ENCODE measurements around the gene MICU1. TPM values are rescaled to one million over a fixed set of nuclear protein-coding genes. Genes with fewer than 3 reads are reported as not detected.

MICU1 gene
- total RNA-seq, 3 donors from 2014 or later, result 27.2 to 44.3 (median 33.9) TPM

DNA sequence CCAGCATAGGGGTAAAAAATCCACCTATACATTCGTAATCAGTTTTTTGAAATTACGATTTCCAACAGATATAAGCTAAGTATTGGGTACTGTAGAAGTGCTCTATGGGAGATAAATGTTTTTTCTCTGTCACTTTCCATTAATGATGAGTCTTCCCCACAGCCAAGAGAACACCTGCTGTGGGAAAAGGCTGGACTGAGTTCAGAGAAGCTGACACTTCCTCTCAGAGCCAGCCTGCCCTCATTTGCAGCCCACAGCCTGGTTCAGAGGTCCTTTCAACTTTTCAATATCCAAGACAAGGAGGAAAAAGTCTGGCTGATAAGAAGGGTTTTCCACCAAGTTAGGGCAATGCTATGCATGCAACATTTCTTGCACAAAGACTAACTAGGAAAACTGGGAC lies 206.6 kb downstream of the MICU1 start:
- H3K36me3 ChIP-seq, result no peaks in the 10 kb centered on the region
- intact Hi-C loops (cut with DNase I; ENCODE audit: low total_unique reads), result no loop called here
- H3K4me3 ChIP-seq, result no peak overlapping the region
- TF ChIP-seq POLR2A (IDR thresholded peaks at IDR 0.05) (no peak), POLR2AphosphoS5 (IDR thresholded peaks at IDR 0.05) (no peak)
- TF ChIP-seq, protein P1, sequence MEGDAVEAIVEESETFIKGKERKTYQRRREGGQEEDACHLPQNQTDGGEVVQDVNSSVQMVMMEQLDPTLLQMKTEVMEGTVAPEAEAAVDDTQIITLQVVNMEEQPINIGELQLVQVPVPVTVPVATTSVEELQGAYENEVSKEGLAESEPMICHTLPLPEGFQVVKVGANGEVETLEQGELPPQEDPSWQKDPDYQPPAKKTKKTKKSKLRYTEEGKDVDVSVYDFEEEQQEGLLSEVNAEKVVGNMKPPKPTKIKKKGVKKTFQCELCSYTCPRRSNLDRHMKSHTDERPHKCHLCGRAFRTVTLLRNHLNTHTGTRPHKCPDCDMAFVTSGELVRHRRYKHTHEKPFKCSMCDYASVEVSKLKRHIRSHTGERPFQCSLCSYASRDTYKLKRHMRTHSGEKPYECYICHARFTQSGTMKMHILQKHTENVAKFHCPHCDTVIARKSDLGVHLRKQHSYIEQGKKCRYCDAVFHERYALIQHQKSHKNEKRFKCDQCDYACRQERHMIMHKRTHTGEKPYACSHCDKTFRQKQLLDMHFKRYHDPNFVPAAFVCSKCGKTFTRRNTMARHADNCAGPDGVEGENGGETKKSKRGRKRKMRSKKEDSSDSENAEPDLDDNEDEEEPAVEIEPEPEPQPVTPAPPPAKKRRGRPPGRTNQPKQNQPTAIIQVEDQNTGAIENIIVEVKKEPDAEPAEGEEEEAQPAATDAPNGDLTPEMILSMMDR (IDR thresholded peaks at IDR 0.05), result no peak
- no peaks in the 10 kb centered on the region for H3K27me3 ChIP-seq
- no peak overlapping the region for H3K27ac ChIP-seq
- H3K4me1 ChIP-seq, result no peaks in the 10 kb centered on the region
- H3K9me3 ChIP-seq, result no peaks in the 10 kb centered on the region
- DNase-seq (ENCODE audit: low spot score in 2 of 2), result no peak

DNA sequence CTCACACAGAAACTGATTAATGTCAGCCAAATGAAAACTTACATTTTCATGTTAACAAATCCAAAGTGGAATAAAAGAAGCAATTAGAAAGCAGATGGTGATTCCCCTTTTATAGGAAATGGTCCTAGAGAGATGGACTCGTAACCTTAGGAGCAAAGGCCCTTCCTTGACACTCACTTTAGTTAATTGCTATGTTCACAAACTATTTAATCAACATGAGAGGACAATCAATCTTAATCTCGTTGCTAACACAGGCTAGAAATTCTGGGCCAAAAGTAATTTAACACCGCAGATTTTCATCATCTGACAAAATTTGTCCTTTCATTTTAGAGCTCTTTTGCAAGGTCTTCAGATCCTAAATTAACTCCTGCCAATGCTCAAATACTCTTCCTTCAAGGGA lies 207.2 kb downstream of the MICU1 start:
- no peak overlapping the region for H3K4me3 ChIP-seq
- H3K36me3 ChIP-seq, result no peaks in the 10 kb centered on the region
- no peaks in the 10 kb centered on the region for H3K4me1 ChIP-seq
- no peak for TF ChIP-seq POLR2AphosphoS5 (IDR thresholded peaks at IDR 0.05)
- no peak for TF ChIP-seq POLR2A (IDR thresholded peaks at IDR 0.05)
- TF ChIP-seq, protein P1 (IDR thresholded peaks at IDR 0.05), result no peak
- peaks cover 0 to 4% of the 10 kb centered on the region in 2 donors for H3K9me3 ChIP-seq
- DNase-seq (ENCODE audit: low spot score in 2 of 2), result no peak
- no peaks in the 10 kb centered on the region for H3K27me3 ChIP-seq
- intact Hi-C loops (cut with DNase I; ENCODE audit: low total_unique reads), result no loop called here
- H3K27ac ChIP-seq, result no peak overlapping the region

DNA sequence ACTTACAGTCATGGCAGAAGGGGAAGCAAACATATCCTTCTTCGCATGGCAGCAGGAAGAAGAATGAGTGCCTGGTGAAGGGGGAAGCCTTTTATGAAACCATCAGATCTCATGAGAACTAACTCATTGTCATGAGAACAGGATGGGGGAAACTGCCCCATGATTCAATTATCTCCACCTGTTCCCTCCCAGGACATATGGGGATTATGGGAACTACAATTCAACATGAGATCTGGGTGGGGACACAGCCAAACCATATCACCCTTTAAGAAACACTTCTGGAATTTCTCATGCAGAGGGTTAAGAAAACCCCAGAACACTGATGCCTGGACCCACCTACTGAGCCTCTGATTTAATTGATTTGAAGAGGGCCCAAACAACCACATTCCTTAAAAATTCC lies 207.9 kb downstream of the MICU1 start:
- H3K4me3 ChIP-seq, result no peak overlapping the region
- H3K9me3 ChIP-seq, result peaks cover 0 to 7% of the 10 kb centered on the region in 2 donors
- TF ChIP-seq POLR2AphosphoS5 (IDR thresholded peaks at IDR 0.05), result no peak
- TF ChIP-seq, protein P1 (IDR thresholded peaks at IDR 0.05), result no peak
- no peak for TF ChIP-seq POLR2A (IDR thresholded peaks at IDR 0.05)
- intact Hi-C loops (cut with DNase I; ENCODE audit: low total_unique reads), result no loop called here
- no peaks in the 10 kb centered on the region for H3K4me1 ChIP-seq
- DNase-seq (ENCODE audit: low spot score in 2 of 2), result no peak
- no peaks in the 10 kb centered on the region for H3K36me3 ChIP-seq
- H3K27ac ChIP-seq, result no peak overlapping the region
- H3K27me3 ChIP-seq, result no peaks in the 10 kb centered on the region

DNA sequence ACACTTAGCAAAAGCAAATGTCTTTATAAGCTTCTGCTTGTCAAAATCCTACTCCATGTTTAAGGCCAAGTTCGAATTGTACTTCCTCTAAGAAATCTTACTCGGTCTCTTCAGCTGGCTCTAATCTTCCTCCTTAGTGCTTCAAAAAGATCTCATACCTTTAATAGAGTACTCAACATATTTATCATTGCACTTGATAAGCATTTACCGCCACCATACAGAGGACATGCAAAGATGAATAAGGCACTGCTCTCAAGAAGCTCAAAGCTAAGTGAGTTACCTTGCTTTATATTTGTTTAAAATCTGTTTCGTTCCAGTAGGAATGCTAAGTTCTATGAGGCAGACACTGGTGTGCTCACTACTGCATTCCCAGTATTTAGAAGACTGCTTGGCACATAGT lies 209.2 kb downstream of the MICU1 start:
- H3K4me3 ChIP-seq, result no peak overlapping the region
- TF ChIP-seq, protein P1 (IDR thresholded peaks at IDR 0.05), result no peak
- no peak for TF ChIP-seq POLR2AphosphoS5 (IDR thresholded peaks at IDR 0.05)
- TF ChIP-seq POLR2A (IDR thresholded peaks at IDR 0.05), result no peak
- intact Hi-C loops (cut with DNase I; ENCODE audit: low total_unique reads), result no loop called here
- H3K36me3 ChIP-seq, result no peaks in the 10 kb centered on the region
- H3K27ac ChIP-seq, result no peak overlapping the region
- no peak for DNase-seq (ENCODE audit: low spot score in 2 of 2)
- H3K27me3 ChIP-seq, result no peaks in the 10 kb centered on the region
- peaks cover 0 to 7% of the 10 kb centered on the region in 2 donors for H3K9me3 ChIP-seq
- H3K4me1 ChIP-seq, result no peaks in the 10 kb centered on the region

DNA sequence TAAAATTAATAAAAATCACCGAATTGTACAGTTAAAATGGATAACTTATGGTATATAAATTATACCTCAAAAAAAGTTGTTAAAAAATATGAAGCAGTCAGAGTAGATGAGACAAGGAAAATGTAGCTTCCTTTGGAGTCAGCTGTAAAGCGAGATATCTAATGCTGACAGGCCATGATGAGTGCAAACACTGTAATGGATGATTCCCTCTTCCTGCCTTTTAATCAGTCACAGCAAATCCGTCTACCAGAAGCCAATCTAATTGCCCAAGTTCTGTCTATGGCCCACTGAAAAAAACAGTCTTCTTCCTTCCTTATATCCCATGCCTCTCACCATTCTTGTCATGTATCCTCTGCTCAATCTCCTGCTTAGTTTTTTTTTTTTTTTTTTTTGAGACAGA lies 211.2 kb downstream of the MICU1 start:
- no peak overlapping the region for H3K27ac ChIP-seq

More for the DNA sequence above, 211.2 kb downstream of the MICU1 start:
- Histone ChIP-seq H3K4me3 (no peak overlapping the region), H3K4me1 (no peaks in the 10 kb centered on the region), H3K9me3 (peaks cover 0 to 7% of the 10 kb centered on the region in 2 donors), H3K36me3 (no peaks in the 10 kb centered on the region), H3K27me3 (no peaks in the 10 kb centered on the region)
- DNase-seq (ENCODE audit: low spot score in 2 of 2), result no peak
- TF ChIP-seq POLR2A (IDR thresholded peaks at IDR 0.05), result no peak
- TF ChIP-seq, protein P1 (IDR thresholded peaks at IDR 0.05), result no peak
- TF ChIP-seq POLR2AphosphoS5 (IDR thresholded peaks at IDR 0.05), result no peak
- intact Hi-C loops (cut with DNase I; ENCODE audit: low total_unique reads), result loop anchor here (5.0 kb wide), 1 partner anchor 1022 kb away; no protein-coding TSS in a partner anchor
